WTC11 (cell line): Measurements from ENCODE around the gene INF2.

ENCODE experiments used
- ATF3 ChIP-seq: sonication (generic); formaldehyde crosslinking; conservative IDR thresholded peaks from 2 replicates; pipeline ENCODE4 v1.8.1; 2022; ENCODE audit warnings: mild to moderate bottlenecking, missing genetic modification reagents
- CREM ChIP-seq: sonication (generic); formaldehyde crosslinking; IDR thresholded peaks from 2 replicates; pipeline ENCODE4 v1.8.1; 2022; ENCODE audit warnings: mild to moderate bottlenecking, missing genetic modification reagents, moderate library complexity
- ELF4 ChIP-seq: sonication (generic); formaldehyde crosslinking; IDR thresholded peaks from 2 replicates; pipeline ENCODE4 v1.8.1; 2022; ENCODE audit warnings: low read depth, mild to moderate bottlenecking, moderate library complexity, missing genetic modification reagents
- ESRRA ChIP-seq: sonication (generic); formaldehyde crosslinking; IDR thresholded peaks from 2 replicates; pipeline ENCODE4 v1.8.1; 2022; ENCODE audit warnings: mild to moderate bottlenecking, missing genetic modification reagents, borderline replicate concordance
- JUN ChIP-seq: sonication (generic); formaldehyde crosslinking; IDR thresholded peaks from 2 replicates; pipeline ENCODE4 v1.8.0; 2023; ENCODE audit warnings: mild to moderate bottlenecking, missing genetic modification reagents
- MAX ChIP-seq: sonication (generic); formaldehyde crosslinking; IDR thresholded peaks from 2 replicates; pipeline ENCODE4 v1.8.0; 2022; ENCODE audit warnings: mild to moderate bottlenecking, missing genetic modification reagents
- MYBL2 ChIP-seq: sonication (generic); formaldehyde crosslinking; IDR thresholded peaks from 2 replicates; pipeline ENCODE4 v1.8.1; 2023; ENCODE audit warnings: mild to moderate bottlenecking, moderate library complexity, missing genetic modification reagents
- NR3C1 ChIP-seq: sonication (generic); formaldehyde crosslinking; conservative IDR thresholded peaks from 2 replicates; pipeline ENCODE4 v1.8.1; 2023; ENCODE audit warnings: low read depth, mild to moderate bottlenecking, missing genetic modification reagents
- SMAD3 ChIP-seq: sonication (generic); formaldehyde crosslinking; IDR thresholded peaks from 2 replicates; pipeline ENCODE4 v1.8.0; 2022; ENCODE audit warnings: missing genetic modification reagents, mild to moderate bottlenecking, borderline replicate concordance
- SP1 ChIP-seq: sonication (generic); formaldehyde crosslinking; conservative IDR thresholded peaks from 2 replicates; pipeline ENCODE4 v1.8.1; 2022; ENCODE audit warnings: missing genetic modification reagents
- ZBTB21 ChIP-seq: sonication (generic); formaldehyde crosslinking; IDR thresholded peaks from 2 replicates; pipeline ENCODE4 v1.8.1; 2023; ENCODE audit warnings: mild to moderate bottlenecking, missing genetic modification reagents, borderline replicate concordance
- ZNF232 ChIP-seq: sonication (generic); formaldehyde crosslinking; IDR thresholded peaks from 2 replicates; pipeline ENCODE4 v1.8.0; 2022; ENCODE audit warnings: mild to moderate bottlenecking, missing genetic modification reagents
- ZNF416 ChIP-seq: fragments of 250-450 bp; sonication (Bioruptor Pico); IDR thresholded peaks from 2 replicates; pipeline ENCODE4 v1.9.0; 2021; ENCODE audit warnings: mild to moderate bottlenecking, inconsistent platforms
- TF ChIP-seq, protein P1 (sequence below): fragments of 200-600 bp; IDR thresholded peaks from 2 replicates; pipeline ENCODE4 v1.8.0; 2022; ENCODE audit warnings: antibody characterized with exemption

DNA sequence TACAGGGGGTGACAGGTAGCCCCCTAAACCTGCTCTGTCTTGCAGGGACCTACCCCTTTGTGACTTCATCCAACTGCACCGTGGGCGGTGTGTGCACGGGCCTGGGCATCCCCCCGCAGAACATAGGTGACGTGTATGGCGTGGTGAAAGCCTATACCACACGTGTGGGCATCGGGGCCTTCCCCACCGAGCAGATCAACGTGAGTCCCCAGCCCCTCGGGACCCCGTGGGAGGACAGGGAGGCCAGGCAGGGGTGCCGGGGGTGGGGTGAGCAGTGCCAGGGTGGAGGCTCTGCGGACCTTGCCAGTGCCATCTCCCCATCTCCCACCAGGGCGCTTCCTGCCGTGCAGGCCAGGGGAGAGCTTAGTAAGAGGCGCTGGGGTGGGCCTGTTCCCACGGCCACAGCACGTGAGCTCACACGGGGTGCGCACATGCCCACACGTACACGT lies 52.4 kb downstream of the INF2 start:
- TF ChIP-seq, protein P1, sequence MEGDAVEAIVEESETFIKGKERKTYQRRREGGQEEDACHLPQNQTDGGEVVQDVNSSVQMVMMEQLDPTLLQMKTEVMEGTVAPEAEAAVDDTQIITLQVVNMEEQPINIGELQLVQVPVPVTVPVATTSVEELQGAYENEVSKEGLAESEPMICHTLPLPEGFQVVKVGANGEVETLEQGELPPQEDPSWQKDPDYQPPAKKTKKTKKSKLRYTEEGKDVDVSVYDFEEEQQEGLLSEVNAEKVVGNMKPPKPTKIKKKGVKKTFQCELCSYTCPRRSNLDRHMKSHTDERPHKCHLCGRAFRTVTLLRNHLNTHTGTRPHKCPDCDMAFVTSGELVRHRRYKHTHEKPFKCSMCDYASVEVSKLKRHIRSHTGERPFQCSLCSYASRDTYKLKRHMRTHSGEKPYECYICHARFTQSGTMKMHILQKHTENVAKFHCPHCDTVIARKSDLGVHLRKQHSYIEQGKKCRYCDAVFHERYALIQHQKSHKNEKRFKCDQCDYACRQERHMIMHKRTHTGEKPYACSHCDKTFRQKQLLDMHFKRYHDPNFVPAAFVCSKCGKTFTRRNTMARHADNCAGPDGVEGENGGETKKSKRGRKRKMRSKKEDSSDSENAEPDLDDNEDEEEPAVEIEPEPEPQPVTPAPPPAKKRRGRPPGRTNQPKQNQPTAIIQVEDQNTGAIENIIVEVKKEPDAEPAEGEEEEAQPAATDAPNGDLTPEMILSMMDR = no peak
- no peak for TF ChIP-seq ELF4
- no peak for TF ChIP-seq ZNF232 (CRISPR knock-in tag)
- no peak for TF ChIP-seq MAX
- no peak for TF ChIP-seq NR3C1
- no peak for TF ChIP-seq ZBTB21 (CRISPR knock-in tag)
- no peak for TF ChIP-seq CREM (CRISPR knock-in tag)
- TF ChIP-seq SMAD3 (CRISPR knock-in tag) = no peak
- TF ChIP-seq SP1 (CRISPR knock-in tag) = no peak
- TF ChIP-seq MYBL2 (CRISPR knock-in tag) = no peak
- TF ChIP-seq ATF3 = no peak
- TF ChIP-seq ZNF416 (CRISPR knock-in tag) = no peak
- TF ChIP-seq ESRRA (CRISPR knock-in tag) = no peak
- no peak for TF ChIP-seq JUN
